GM18526 (cell line): ENCODE results near the gene RPUSD4.

Experiments used
- POLR2A ChIP-seq: IDR thresholded peaks from 3 replicates; pipeline ENCODE4 v1.6.1; 2011; ENCODE audit not compliant: insufficient read length; ENCODE audit errors: extremely low read depth

Gene RPUSD4, protein sequence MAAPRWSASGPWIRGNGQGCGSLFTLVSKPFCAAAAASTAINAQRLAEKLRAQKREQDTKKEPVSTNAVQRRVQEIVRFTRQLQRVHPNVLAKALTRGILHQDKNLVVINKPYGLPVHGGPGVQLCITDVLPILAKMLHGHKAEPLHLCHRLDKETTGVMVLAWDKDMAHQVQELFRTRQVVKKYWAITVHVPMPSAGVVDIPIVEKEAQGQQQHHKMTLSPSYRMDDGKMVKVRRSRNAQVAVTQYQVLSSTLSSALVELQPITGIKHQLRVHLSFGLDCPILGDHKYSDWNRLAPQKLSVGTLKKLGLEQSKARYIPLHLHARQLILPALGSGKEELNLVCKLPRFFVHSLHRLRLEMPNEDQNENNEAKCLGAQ

DNA sequence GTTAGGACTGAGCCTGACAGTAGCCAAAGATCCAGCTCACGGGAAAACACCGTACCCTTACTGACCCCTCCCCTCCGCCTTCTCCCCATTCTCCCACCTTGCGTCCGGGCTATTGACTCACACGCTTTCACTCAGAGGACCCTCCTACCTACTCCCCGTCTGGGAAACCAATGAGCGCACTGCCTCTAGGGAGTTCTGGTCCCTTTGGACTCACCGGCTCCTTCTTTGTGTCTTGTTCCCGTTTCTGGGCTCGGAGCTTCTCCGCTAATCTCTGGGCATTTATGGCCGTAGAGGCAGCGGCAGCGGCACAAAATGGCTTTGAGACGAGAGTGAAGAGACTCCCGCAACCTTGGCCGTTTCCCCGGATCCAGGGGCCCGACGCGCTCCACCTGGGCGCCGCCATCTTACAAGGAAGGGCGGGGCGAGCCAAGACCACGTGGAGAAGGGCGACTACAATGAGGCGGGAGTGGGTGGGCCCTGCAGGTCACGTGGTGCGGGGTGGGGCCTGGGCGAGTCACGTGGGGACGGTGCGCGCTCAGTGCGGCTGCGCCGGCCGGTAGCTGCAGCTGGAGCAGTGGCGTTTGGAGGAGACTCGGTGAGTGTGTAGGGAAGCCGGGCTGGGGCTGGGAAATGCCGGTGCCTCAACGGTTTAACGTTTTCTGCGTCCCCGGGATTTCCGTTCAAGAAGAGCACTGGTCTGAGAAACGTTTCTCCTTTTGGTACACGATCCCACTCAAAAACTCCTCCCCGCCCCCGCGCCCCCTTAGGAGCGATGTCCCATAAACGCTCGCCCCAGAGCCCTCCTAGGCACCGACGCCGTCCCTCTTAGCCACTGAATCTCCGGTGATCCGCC, at the start of gene RPUSD4, which contains the start of gene FAM118B:
Gene RPUSD4 (minus strand): TSS at position 415 of the 853 bp plus-strand sequence. CDS start 12 bp downstream, at position 403.
Gene FAM118B (plus strand): TSS at position 547 of the 853 bp plus-strand sequence. CDS start 23,220 bp downstream, outside the sequence.
- TF ChIP-seq POLR2A = peak; percentile 95

DNA sequence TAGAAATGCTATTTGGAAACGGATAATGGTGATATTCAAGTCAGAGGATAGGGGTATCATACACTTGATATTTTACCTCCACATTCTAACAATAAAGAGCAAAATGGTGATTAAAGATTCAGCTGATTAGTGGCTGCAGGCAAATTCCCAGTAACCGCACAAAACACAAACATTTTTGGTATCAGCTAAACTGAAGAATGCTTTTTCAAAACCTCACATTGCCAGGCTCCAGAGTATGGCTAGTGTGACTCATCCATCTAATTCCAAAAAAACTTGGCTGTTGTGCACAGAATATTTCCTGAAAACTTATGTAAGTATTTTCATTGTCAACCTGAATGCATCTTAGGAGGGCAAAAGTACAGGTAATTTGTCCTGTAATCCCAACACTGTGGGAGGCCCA, 46.3 kb upstream of the RPUSD4 start:
- TF ChIP-seq POLR2A = no peak

DNA sequence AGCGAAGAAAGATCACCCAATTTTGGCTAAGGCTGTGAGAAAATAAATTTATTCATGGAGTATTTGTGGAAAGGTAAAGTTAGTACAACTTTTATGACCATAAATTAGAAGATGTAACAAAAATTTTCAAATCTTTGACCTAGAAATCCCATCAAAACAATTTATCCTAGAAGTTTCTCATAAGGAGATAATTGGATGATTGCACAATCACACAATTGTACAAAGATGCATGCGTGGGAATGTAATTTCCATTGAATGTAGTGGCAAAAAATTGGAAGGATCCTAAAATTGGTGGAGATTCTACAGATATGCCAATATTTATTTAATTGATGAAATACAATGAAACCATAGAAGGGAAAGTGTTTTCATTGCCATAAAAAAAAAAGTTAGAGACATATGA, 45.7 kb upstream of the RPUSD4 start:
- TF ChIP-seq POLR2A = no peak

DNA sequence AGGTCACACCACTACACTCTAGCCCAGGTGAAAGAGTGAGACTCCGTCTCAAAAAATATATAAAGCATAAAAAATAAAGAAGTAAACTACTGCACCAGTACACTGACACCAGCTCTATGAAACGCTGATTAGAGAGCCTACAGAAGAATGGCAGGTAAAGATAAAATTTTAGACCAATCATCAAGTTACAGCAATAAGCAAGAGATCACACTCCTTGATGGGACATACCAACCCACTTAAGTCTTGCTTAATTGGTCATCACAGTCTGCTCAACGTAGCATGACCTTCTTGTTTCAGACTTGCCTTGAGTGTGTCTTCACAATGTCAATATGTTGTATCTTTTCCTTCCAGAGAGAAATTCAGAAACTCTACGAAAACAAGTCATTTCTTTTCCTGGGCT, 44.8 kb upstream of the RPUSD4 start:
- no peak for TF ChIP-seq POLR2A

DNA sequence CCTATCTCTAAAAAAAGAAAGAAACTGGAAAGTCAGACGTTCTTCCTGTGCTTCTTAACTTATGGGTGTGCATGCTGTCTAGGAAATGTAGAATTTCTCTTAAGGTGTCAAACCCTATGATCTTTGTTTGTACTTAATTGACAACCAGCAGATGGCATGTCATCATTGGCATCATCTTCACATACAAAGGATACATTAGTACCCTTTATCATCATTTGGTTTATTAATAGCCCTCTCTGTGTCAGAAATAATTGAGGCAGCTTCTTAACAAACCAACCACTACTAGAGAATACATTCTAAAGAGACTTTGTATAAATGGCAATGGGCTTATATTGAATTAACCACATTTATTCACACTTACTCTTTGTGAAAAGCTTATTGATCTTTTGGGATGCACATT, 43.4 kb upstream of the RPUSD4 start:
- no peak for TF ChIP-seq POLR2A

DNA sequence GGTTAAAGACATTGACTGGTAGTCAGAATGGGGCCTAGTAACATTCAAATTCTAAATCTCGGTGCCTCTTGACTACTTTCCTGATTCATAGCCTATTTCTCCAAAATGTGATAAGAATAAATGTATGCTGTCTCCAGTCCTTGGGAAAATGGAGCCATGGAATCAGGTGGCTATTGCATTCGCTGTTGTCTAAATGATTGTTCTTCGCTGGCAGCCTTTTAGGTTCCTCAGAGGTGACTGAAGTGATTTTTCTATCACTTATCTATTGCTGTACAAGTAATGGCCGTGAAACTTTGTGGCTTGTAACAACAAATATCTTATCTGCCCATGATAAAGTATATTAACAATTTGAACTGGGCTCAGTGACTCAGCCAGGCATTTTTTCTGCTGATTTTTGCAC, 41.8 kb upstream of the RPUSD4 start:
- no peak for TF ChIP-seq POLR2A

DNA sequence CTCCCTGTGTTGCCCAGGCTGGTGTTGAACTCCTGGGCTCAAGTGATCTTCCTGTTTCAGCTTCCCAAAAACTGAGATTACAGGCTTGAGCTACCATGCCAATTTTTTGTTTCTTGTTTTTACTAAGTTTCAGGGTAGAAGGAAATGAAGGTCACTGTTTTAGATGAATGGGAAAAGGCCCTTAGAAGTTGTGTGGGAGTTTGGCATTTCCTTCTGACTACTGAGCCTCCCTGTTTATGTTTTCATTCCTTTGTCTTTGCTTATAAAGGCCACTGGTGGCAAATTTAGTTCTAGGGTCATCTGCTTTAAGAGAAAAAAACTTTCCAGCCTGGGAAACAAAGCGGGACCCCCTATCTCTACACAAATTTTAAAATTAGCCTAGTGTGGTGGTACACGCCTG, 35.2 kb upstream of the RPUSD4 start:
- TF ChIP-seq POLR2A = no peak

DNA sequence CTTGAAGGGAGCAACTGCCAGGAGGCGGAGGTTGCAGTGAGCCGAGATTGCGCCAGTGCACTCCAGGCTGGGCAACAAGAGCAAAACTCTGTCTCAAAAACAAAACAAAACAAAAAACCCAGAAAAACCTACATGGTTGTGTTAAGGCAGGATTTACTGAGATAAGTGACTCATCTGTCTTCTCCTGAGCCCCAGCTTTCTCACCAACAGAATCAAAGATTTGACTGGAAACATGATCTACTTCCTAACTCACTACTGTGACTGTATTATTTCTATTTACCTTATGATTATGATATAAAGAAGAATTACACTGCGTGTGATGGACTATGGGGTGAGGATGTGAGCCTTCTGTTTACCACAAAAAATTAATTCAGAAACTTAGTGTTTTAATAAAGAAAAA, 21.9 kb upstream of the RPUSD4 start:
- no peak for TF ChIP-seq POLR2A

DNA sequence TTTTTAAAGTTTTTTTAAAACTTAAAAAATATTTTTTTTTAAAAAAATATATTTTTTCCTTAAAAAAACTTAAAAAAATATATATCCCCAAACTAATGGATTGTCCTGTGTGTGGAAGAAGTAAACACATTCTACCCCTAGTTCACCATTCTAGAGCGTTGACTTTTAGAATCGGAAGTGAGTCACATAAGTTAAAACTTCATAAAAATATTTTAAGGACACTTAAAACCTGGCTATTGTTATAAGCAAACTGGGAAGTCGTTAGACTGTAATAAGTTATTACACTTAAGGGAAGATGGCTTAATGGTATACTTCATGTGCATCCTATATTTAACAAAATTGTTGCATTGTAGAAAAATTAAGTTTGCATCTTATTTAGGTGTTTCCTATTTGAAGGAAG, 21.2 kb upstream of the RPUSD4 start:
- TF ChIP-seq POLR2A = no peak

DNA sequence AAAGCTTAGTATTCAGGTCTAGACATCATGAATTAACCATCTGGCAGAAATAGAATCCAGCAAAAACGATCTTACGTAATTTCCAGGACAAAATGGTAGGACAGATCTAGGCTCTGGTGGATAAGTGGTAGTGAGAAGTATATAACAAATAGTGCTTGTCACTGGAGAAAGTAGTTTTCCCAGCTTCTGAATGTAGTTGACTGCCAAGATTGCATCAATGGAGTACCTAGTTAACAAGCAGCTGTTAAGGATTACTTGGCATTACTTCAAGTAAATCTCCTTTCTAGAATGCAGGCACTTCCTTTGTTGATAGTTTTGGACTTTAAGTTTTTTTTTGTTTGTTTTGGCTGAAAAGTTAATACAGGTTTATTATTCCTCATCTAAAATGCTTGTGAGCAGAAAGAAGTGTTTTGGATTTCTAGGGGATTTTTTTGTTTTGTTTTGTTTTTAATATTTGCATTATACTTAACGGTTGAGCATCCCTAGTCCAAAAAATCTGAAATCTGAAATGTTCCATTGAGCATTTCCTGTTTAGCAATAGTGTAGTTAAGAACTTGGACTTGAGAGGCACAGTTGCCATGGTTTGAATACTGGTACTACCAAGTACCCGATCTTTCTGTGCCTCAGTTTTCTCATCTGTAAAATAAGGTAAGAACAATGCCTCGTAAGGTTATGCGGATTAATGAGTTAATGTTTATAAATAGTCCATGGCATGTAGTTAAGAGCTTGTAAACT, 20.4 kb upstream of the RPUSD4 start:
- no peak for TF ChIP-seq POLR2A

DNA sequence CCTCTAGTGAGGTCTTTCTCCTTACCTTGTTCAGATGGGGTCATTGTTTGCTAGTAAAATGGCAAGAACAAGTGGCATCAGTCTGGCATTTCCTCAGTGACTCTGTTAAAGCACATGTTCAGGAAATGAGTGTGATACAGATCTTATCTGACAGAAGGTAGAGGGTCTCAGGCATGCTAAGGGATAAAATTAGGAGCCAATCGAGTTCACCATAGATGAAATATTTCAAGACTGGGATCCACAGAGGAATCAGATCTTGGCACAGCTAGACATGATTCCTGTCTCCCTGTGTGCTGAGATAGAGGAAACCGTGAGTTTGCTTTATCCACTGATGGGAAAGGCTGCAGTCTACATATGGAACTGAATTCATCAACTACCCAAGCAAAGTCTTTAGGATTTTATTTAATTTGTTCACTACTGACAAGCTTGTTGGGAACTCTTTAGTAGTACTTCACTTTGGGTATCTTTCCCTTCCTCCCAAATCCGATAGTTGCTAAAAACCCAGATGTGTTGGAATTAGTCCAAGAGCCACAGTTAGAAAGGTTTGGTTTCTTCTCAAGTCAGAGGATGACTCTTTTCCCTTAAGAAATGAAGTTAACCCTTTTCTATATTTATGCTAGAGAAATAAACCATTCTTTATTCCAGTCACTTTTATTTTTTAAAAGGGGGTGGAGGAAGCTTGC, 18.5 kb upstream of the RPUSD4 start:
- TF ChIP-seq POLR2A = no peak

DNA sequence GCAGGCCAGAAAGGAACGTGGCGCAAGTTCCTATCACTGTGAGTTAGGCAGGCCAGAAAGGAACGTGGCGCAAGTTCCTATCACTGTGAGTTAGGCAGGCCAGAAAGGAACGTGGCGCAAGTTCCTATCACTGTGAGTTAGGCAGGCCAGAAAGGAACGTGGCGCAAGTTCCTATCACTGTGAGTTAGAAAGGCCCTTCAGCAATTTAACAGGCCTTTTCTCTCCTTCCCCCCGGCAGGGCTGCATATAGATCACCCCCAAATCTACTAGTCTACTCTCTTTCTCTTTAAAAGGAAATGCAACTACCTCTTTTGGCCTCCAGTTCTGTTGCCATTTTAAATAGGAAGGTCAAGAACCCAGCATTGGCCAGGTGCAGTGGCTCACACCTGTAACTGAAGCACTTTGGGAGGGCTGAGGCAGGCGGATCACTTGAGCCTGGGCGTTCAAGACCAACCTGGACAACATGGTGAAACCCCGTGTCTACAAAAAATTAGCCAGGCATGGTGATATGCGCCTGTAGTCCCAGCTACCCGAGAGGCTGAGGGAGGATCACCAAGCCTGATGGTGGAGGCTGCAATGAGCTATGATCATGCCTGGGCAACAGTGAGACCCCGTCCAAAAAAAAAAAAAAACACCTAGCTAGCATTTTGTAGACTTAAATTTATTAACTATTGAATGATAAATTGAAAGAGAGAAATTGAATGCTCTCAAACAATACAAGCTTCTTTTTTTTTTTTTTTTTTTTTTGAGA, 15.1 kb upstream of the RPUSD4 start:
- TF ChIP-seq POLR2A = no peak

DNA sequence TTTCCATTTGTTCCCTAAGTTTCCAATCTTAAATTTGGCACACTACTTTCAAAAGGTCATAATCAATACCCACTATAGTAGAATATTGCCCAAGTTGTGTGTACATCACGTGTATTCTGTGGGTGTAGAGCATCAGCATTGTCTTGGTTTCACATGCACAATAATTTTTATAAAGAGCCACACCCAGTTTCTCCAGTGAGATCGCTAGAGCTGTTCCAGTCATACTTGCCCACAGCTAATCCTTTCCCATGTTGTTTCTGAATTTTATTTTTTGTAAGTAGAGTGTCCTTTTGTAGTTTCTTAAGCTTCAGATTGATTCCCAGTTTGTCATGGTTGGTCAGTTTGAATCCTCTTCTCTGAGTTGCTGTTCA, 13.8 kb upstream of the RPUSD4 start:
- no peak for TF ChIP-seq POLR2A

DNA sequence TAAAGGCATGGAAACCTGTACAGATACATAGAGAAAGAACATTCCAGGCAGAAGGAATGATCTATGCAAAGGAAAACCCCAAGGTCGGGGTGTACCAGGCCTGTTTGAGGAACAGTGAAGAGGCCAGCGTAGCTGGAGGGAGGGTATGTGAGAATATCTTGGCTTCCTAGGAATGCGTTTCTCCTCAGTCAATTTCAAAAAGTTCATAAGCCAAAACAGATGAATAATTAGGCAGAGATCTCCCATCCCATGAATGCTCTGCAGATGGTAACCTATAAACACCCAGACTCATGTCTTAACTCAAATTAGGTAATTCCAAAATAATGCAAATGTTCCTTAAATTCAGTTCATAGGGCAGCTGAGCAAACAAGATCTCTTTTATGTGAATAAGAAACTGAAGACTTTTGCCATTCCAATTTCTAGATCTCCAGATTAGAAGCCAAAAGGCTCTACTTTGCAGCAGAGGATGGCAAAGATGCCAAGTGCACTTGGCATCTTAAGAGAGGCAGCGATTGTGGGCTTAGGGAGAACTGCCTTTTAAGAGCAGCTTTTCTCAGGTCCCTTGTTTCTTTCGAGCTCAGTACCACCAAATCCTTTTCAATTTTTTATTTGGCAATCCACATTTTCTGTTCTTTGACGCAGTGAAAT, 13.3 kb upstream of the RPUSD4 start:
- TF ChIP-seq POLR2A = no peak

DNA sequence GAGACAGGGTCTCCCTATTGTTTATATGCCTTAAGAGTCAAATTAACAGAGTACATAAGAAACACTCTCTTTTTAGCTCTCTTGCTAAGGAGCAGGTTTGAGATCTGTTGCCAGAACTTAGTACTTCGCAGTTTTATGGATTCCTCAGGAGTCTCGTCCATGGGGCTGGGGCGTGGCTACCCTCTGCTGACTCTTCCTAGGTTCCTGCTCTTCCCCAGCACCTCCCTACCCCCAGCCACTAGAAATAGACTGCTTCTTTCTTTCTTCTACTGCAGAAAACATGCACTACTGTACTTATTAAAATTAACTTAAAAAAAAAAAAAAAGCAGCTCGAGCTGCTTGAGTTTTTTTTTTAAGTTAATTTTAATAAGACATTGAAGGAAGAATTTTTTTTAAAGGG, 8.1 kb upstream of the RPUSD4 start:
- TF ChIP-seq POLR2A = no peak
